Sigmoid colon (tissue), 7 donors: Measurements from ENCODE around the gene KCNAB2. TPM values are rescaled to one million over a fixed set of nuclear protein-coding genes. Genes with fewer than 3 reads are reported as not detected.
A peak's percentile ranks its signal among the peaks of the same experiment; 100 is the strongest.
"Not testable (repeated sequence)": the region's sequence is repeated elsewhere in the genome, so short reads cannot be mapped to it uniquely, and the experiment has no call there.

Source experiments
- DNase-seq: peaks from one replicate; pipeline ENCODE4 v3.0.0-alpha.2; 2019
- H3K27ac ChIP-seq, 4 donors: fragments of 200-600 bp; sonication (generic); one replicate each; pipeline ENCODE4 v1.5.1; 2016 to 2019; ENCODE audit warnings: mild to moderate bottlenecking in 1 of 4
- H3K27me3 ChIP-seq, 3 donors: fragments of 200-600 bp; sonication (generic); one replicate each; pipeline ENCODE4 v1.5.1; 2019; ENCODE audit warnings: mild to moderate bottlenecking in 1 of 3
- H3K36me3 ChIP-seq, 4 donors: fragments of 200-600 bp; sonication (generic); one replicate each; pipeline ENCODE4 v1.5.1; 2016 to 2019
- H3K4me1 ChIP-seq, 4 donors: fragments of 200-600 bp; sonication (generic); one replicate each; pipeline ENCODE4 v1.5.1; 2017 to 2019
- H3K4me3 ChIP-seq, 4 donors: fragments of 200-600 bp; sonication (generic); one replicate each; pipeline ENCODE4 v1.5.1; 2017 to 2019; ENCODE audit warnings: mild to moderate bottlenecking in 2 of 4, moderate library complexity in 1 of 4
- H3K9me3 ChIP-seq, 4 donors: fragments of 200-600 bp in 3 of 4; sonication (generic) in 3 of 4; one replicate each; pipeline versions ENCODE4 v1.5.1 to v1.6.1; 2013 to 2019
- EP300 ChIP-seq, 4 donors: sonication (generic); formaldehyde crosslinking; IDR thresholded peaks; one replicate each; pipeline ENCODE4 v1.6.1; 2017; ENCODE audit warnings: antibody characterized with exemption in 4 of 4
- POLR2A ChIP-seq, 2 donors: fragments of 450-650 bp; IDR thresholded peaks; one replicate each; pipeline ENCODE4 v1.6.1; 2016; ENCODE audit warnings: antibody characterized with exemption in 2 of 2, mild to moderate bottlenecking in 2 of 2, moderate library complexity in 2 of 2
- POLR2AphosphoS5 ChIP-seq, 4 donors: sonication (generic); formaldehyde crosslinking; IDR thresholded peaks; one replicate each; pipeline ENCODE4 v1.6.1; 2017; ENCODE audit warnings: antibody characterized with exemption in 4 of 4
- WGBS, 2 donors: extraction: QIAGEN DNeasy Blood & Tissue Kit; methylation state at CpG; one replicate each; pipeline ENCODE4 v1.1.7; 2013; 5-methylcytosine and 5-hydroxymethylcytosine counted together
- intact Hi-C: fragments of 100-400 bp; cut with DNase I; formaldehyde crosslinking; loops from one replicate; pipeline ENCODE4 v1.15.1; 2023
- polyA plus RNA-seq, 3 donors: library from polyadenylated mRNA; stranded (reverse); fragments of 200-250 nt; gene quantifications; one replicate each; pipeline ENCODE4 v1.2.3, GENCODE V29; 2013
- total RNA-seq, 4 donors: library from RNA; depleted of rRNA; stranded (reverse); fragments of >200 nt; gene quantifications; one replicate each; pipeline ENCODE4 v1.1.0, GENCODE V29; 2016
- TF ChIP-seq, protein P1 (sequence below), 4 experiments: fragments of 450-650 bp in 3 of 4; fragments of 200-600 bp in 1 of 4; IDR thresholded peaks; one replicate each; pipeline ENCODE4 v1.5.1; 2016 to 2019; ENCODE audit warnings: antibody characterized with exemption in 4 of 4, mild to moderate bottlenecking in 3 of 4, moderate library complexity in 2 of 4
- donor health status: healthy with polysubstance abuse.
- donor health status: Bipolar disorder and iron deficiency.
- donor health status: healthy.

The KCNAB2 gene
- total and polyA plus RNA-seq, 7 donors: 3.0 to 23.5 (median 7.7) TPM

DNA sequence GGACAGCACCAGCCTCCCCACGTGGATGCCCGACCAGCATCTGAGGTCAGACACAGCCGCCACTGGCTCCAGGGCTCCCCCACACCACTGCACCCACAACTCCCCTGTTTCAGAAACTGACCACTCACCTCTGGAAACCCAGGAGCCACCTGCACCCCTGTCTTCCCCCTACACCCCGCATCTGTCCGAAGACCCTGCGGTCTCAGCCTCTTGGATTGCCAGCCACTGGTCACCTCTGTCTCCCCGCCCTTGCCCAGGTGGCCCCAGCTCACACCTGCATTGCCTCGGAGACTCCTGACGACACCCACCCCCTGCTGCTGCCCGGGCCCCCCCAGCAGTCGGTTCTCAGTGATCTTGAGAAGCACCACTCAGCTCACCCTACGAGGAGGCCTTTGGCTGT lies 32.2 kb upstream of the KCNAB2 start:
- WGBS, 2 donors: 89 to 91% methylated on average over 12 of the region's 12 CpGs
- intact Hi-C loops: no loop called here
- no peak for DNase-seq

DNA sequence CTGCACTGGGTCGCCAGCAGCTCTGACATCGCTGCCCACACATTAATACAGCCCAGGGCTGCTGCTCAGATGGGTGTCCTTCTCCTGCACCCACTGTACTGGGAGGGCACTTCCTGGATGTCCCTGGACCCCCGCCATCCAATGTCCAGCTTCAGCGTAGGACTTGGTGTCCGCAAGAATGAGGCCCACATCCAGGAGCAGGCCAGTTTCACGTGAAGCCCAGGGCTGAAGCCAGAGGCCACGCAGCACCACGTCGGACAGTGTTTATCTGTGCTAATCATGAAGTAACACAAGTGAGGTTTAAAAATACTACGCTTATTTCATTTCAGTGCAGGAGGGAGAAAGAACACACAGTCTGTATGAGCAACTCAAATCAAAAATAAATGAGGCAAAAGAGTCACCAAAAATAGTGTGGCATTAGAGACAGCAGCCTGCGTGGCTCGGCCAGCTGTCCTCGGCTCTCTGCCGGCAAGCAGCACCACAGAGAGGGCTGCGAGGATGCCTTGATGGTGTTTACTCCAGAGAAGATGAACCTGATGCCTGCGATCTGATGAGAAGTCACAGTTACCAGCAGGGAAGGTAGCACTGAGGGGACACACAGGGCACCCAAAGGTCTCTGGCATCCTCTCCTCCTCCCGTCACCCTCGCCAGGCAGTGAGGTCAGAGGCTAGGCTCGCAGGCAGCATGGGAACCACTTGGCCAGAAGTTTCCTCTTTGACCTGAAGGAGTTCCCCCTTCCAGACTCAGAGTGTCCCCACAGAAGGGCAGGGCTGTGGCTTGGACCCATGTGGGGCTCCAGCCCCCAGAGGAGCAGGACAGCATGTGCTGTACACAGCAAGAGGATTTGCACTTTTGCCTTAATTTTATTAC lies 31.3 kb upstream of the KCNAB2 start:
- no peaks in the 10 kb centered on the region for H3K27me3 ChIP-seq
- intact Hi-C loops: no loop called here
- H3K9me3 ChIP-seq: no peaks in the 10 kb centered on the region
- no peak overlapping the region for H3K4me3 ChIP-seq
- 88 to 90% methylated on average over 19 of the region's 19 CpGs for WGBS, 2 donors
- DNase-seq: no peak
- no peak overlapping the region for H3K27ac ChIP-seq
- TF ChIP-seq POLR2AphosphoS5 (IDR thresholded peaks at IDR 0.05): no peak
- no peak for TF ChIP-seq EP300 (IDR thresholded peaks at IDR 0.05)
- no peak for TF ChIP-seq POLR2A (IDR thresholded peaks at IDR 0.05)
- TF ChIP-seq, protein P1, sequence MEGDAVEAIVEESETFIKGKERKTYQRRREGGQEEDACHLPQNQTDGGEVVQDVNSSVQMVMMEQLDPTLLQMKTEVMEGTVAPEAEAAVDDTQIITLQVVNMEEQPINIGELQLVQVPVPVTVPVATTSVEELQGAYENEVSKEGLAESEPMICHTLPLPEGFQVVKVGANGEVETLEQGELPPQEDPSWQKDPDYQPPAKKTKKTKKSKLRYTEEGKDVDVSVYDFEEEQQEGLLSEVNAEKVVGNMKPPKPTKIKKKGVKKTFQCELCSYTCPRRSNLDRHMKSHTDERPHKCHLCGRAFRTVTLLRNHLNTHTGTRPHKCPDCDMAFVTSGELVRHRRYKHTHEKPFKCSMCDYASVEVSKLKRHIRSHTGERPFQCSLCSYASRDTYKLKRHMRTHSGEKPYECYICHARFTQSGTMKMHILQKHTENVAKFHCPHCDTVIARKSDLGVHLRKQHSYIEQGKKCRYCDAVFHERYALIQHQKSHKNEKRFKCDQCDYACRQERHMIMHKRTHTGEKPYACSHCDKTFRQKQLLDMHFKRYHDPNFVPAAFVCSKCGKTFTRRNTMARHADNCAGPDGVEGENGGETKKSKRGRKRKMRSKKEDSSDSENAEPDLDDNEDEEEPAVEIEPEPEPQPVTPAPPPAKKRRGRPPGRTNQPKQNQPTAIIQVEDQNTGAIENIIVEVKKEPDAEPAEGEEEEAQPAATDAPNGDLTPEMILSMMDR (IDR thresholded peaks at IDR 0.05): no peak
- no peaks in the 10 kb centered on the region for H3K36me3 ChIP-seq
- no peaks in the 10 kb centered on the region for H3K4me1 ChIP-seq

More for the DNA sequence above, 32.2 kb upstream of the KCNAB2 start:
- Histone ChIP-seq H3K27me3 (no peaks in the 10 kb centered on the region), H3K36me3 (no peaks in the 10 kb centered on the region), H3K4me3 (no peak overlapping the region), H3K9me3 (no peaks in the 10 kb centered on the region), H3K4me1 (no peaks in the 10 kb centered on the region), H3K27ac (no peak overlapping the region)
- TF ChIP-seq, protein P1 (IDR thresholded peaks at IDR 0.05): no peak
- no peak for TF ChIP-seq POLR2AphosphoS5 (IDR thresholded peaks at IDR 0.05)
- no peak for TF ChIP-seq EP300 (IDR thresholded peaks at IDR 0.05)
- TF ChIP-seq POLR2A (IDR thresholded peaks at IDR 0.05): no peak

DNA sequence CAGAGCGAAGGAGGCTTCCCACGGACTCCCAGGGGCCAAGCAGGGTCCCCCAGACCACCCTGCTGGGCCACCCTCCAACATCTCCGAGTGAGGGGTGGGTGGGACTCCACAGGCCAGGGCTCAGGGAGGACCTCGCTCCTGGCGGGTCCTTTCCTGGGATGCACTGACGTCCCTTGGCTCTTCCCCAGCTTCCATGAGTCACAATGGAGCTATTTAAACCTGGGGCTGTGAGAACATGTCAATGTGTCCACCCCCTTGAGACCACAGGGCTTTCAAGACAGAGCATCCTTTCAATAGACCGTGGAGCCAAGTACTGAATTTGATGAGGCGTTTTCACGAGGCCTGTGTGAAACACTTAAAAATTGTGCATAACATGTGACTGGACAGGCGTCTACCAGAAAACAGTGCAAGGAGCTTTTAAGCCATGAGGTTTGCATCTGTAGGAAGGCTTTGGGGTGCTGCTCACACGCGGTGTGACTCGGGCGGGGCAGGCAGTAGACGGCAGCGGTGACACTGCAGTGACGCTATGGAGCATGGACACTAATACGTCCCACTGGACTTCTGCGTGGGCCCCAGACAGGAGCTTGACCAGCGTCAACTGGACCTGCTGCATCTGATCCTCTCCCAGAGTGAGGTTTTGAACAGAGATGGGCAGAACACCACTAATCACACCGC lies 29.4 kb upstream of the KCNAB2 start:
- intact Hi-C loops: no loop called here
- H3K27ac ChIP-seq: peak overlapping the region in 1 of 4 donors; percentile 20
- no peaks in the 10 kb centered on the region for H3K27me3 ChIP-seq
- no peaks in the 10 kb centered on the region for H3K4me1 ChIP-seq
- WGBS, 2 donors: 89% methylated on average over 21 of the region's 21 CpGs
- H3K9me3 ChIP-seq: no peaks in the 10 kb centered on the region
- TF ChIP-seq POLR2AphosphoS5 (IDR thresholded peaks at IDR 0.05): no peak
- TF ChIP-seq EP300 (IDR thresholded peaks at IDR 0.05): no peak
- TF ChIP-seq, protein P1 (IDR thresholded peaks at IDR 0.05): no peak
- no peak for TF ChIP-seq POLR2A (IDR thresholded peaks at IDR 0.05)
- DNase-seq: no peak
- no peak overlapping the region for H3K4me3 ChIP-seq
- H3K36me3 ChIP-seq: no peaks in the 10 kb centered on the region

DNA sequence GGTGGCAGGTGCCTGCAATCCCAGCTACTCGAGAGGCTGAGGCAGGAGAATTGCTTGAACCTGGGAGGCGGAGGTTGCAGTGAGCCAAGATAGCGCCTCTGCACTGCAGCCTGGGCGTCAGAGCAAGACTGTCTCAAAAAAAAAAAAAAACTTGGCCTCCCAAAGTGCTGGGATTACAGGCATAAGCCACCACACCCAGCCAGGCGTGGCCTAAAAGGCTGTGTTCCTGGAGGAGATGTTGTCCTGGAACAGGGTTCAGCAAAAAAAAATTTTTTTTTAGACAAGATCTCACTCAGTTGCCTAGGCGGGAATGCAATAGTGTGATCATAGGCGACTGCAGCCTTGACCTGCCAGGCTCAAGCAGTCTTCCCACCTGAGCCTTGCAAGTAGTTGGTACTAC lies 28.0 kb upstream of the KCNAB2 start:
- H3K27me3 ChIP-seq, H3K36me3 ChIP-seq, DNase-seq, H3K4me3 ChIP-seq, H3K27ac ChIP-seq, intact Hi-C loops, H3K9me3 ChIP-seq, H3K4me1 ChIP-seq: not testable (repeated sequence)
- WGBS, 2 donors: 43 to 80% methylated on average over 7 of the region's 7 CpGs

DNA sequence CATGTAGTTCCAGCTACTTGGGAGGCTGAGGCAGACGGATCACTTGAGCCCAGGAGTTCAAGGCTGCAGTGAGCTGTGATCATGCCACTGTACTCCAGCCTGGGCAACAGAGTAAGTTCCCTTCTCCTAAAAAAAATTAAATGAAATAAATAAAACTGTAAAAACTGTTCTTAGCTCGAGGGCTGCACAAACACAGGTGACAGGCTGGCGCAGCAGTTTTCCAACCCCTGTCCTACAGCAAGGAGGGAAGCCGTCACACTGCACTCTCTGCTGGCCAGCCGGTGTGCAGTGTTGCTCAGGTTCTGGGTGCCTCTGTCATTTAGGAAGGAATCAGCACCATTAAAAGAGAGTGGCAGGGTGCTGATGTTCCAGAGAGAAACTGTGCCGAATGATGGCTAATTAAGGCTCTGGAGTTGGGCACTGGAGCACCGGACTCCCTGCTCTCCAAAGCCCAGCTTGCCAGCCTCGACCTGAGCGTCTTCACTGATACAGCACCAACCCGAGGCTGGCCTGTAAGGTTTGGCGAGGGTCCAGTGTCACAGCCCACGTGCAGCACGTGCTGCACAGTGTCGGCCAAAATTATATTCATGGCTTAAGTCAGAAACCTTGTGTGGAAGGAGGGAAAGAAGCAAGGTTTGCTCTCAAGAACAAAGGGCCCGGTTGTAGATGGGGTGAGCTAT lies 26.4 kb upstream of the KCNAB2 start:
- no peaks in the 10 kb centered on the region for H3K4me1 ChIP-seq
- 75 to 89% methylated on average over 15 of the region's 15 CpGs for whole genome bisulfite sequencing, 2 donors
- peaks cover 0 to 2% (median 0%) of the 10 kb centered on the region in 3 donors for H3K27me3 ChIP-seq
- TF ChIP-seq POLR2A (IDR thresholded peaks at IDR 0.05): no peak
- no peak for TF ChIP-seq EP300 (IDR thresholded peaks at IDR 0.05)
- TF ChIP-seq, protein P1 (IDR thresholded peaks at IDR 0.05): no peak
- no peak for TF ChIP-seq POLR2AphosphoS5 (IDR thresholded peaks at IDR 0.05)
- H3K27ac ChIP-seq: no peak overlapping the region
- no peaks in the 10 kb centered on the region for H3K36me3 ChIP-seq
- intact Hi-C loops: no loop called here
- no peak overlapping the region for H3K4me3 ChIP-seq
- H3K9me3 ChIP-seq: no peaks in the 10 kb centered on the region
- no peak for DNase-seq
